GM12878 (cell line): ENCODE measurements around the gene VSIG8. TPM values are rescaled to one million over a fixed set of nuclear protein-coding genes. Genes with fewer than 3 reads are reported as not detected.

Source experiments
- ATAC-seq: fragments of 200-7000 bp; cut with Tn5 transposase; 3 replicates; pipeline ENCODE4 v1.9.1; 2020; ENCODE audit warnings: mild to moderate bottlenecking, moderate library complexity
- BruUV-seq: library from RNA; stranded (reverse); fragments of 400-500 nt; replicated peaks from 2 replicates; lab custom pipeline; 2021; lab: Mats Ljungman, UMichigan
- CTCF ChIA-PET: fragments of 300-600 bp; sonication (Branson Sonifier 250); formaldehyde crosslinking; extraction: SDS; loops from one replicate; lab custom pipeline; 2021; ENCODE audit warnings: inconsistent platforms; lab: Yijun Ruan, JAX
- POLR2A ChIA-PET: fragments of 350-600 bp; formaldehyde crosslinking; extraction: SDS; loops from one replicate; lab custom pipeline; 2021; ENCODE audit warnings: inconsistent platforms; lab: Charles Lee
- RAD21 ChIA-PET: fragments of 300-600 bp; sonication (Branson Sonifier 250); formaldehyde crosslinking; loops from one replicate; lab custom pipeline; 2023; ENCODE audit warnings: antibody characterized with exemption; ENCODE audit not compliant: unreplicated experiment; lab: Charles Lee
- SMC1A ChIA-PET: fragments of 300-600 bp; sonication (Branson Sonifier 250); formaldehyde crosslinking; loops from one replicate; lab custom pipeline; 2023; ENCODE audit not compliant: unreplicated experiment, uncharacterized antibody; lab: Charles Lee
- DNase-seq: peaks from one replicate; pipeline ENCODE4 v3.0.0-alpha.2; 2011; ENCODE audit warnings: low read depth, low spot score
- FAIRE-seq: peaks from 3 replicates; lab custom pipeline; 2011; peaks lifted over from hg19 to GRCh38; lab: Jason Lieb, UNC
- H2AFZ ChIP-seq: 2 replicates; pipeline ENCODE4 v1.6.0; 2011; ENCODE audit warnings: low read depth, low read length, control low read depth; ENCODE audit not compliant: control insufficient read depth
- H3K27ac ChIP-seq: 2 replicates; pipeline ENCODE4 v1.5.1; 2011; ENCODE audit warnings: control low read depth; ENCODE audit not compliant: control insufficient read depth, insufficient read depth
- H3K27me3 ChIP-seq, 2 experiments: replicated peaks in 1 of 2; 2 replicates each; pipeline versions ENCODE4 v1.6.0 to v1.6.1; 2011; ENCODE audit warnings: low read length in 1 of 2; ENCODE audit not compliant: control insufficient read depth in 2 of 2, insufficient read depth in 2 of 2
- H3K36me3 ChIP-seq, 2 experiments: 2 replicates each; pipeline ENCODE4 v1.5.1; 2011; ENCODE audit warnings: low read length in 1 of 2; ENCODE audit not compliant: control insufficient read depth in 2 of 2, insufficient read depth in 2 of 2
- H3K4me1 ChIP-seq: 2 replicates; pipeline ENCODE4 v1.6.1; 2011; ENCODE audit warnings: mild to moderate bottlenecking, low read length, moderate library complexity, mixed read lengths; ENCODE audit not compliant: control insufficient read depth, insufficient read depth
- H3K4me2 ChIP-seq: 2 replicates; pipeline ENCODE4 v1.6.0; 2011; ENCODE audit warnings: control low read depth; ENCODE audit not compliant: control insufficient read depth, insufficient read depth
- H3K4me3 ChIP-seq: fragments of 200-600 bp; sonication (generic); 2 replicates; pipeline ENCODE4 v1.5.1; 2016
- H3K79me2 ChIP-seq: 2 replicates; pipeline ENCODE4 v1.6.0; 2011; ENCODE audit warnings: low read length; ENCODE audit not compliant: control insufficient read depth, insufficient read depth
- H3K9ac ChIP-seq: 2 replicates; pipeline ENCODE4 v1.8.0; 2011; ENCODE audit warnings: low read length, control low read depth, mixed read lengths; ENCODE audit not compliant: control insufficient read depth, insufficient read depth
- H3K9me3 ChIP-seq: replicated peaks from 3 replicates; pipeline ENCODE4 v1.5.1; 2011; ENCODE audit warnings: mild to moderate bottlenecking, low read length; ENCODE audit not compliant: control insufficient read depth, insufficient read depth
- H4K20me1 ChIP-seq: 2 replicates; pipeline ENCODE4 v1.6.0; 2011; ENCODE audit not compliant: control insufficient read depth, insufficient read depth
- BACH1 ChIP-seq: fragments of 450-650 bp; IDR thresholded peaks from 2 replicates; pipeline ENCODE4 v1.6.1; 2017; ENCODE audit warnings: mild to moderate bottlenecking, borderline replicate concordance
- BCL11A ChIP-seq: IDR thresholded peaks from 2 replicates; pipeline ENCODE4 v1.6.1; 2011; ENCODE audit warnings: low read depth, low read length
- CREM ChIP-seq: IDR thresholded peaks from 2 replicates; pipeline ENCODE4 v1.6.1; 2014; ENCODE audit warnings: antibody characterized with exemption, low read depth
- ELK1 ChIP-seq: IDR thresholded peaks from 2 replicates; pipeline ENCODE4 v1.6.1; 2012; ENCODE audit warnings: low read depth, low read length, improper control_type of control experiment
- ETV6 ChIP-seq, 2 experiments: fragments of 450-650 bp in 1 of 2; IDR thresholded peaks in 1 of 2; conservative IDR thresholded peaks in 1 of 2; 2 replicates each; pipeline ENCODE4 v1.6.1; 2014; ENCODE audit warnings: antibody characterized with exemption in 1 of 2, borderline replicate concordance in 1 of 2, low read depth in 1 of 2, mild to moderate bottlenecking in 1 of 2, moderate library complexity in 1 of 2
- EZH2 ChIP-seq: IDR thresholded peaks from 2 replicates; pipeline ENCODE4 v1.6.1; 2012; ENCODE audit warnings: low read depth, mild to moderate bottlenecking, control low read depth, inconsistent platforms, low read length, borderline replicate concordance; ENCODE audit not compliant: control insufficient read depth
- GABPA ChIP-seq: IDR thresholded peaks from 2 replicates; pipeline ENCODE4 v1.6.1; 2014; ENCODE audit warnings: antibody characterized with exemption, low read depth, mild to moderate bottlenecking, inconsistent platforms
- HCFC1 ChIP-seq: fragments of 150-350 bp; IDR thresholded peaks from 2 replicates; pipeline ENCODE4 v1.6.1; 2014; ENCODE audit warnings: low read length
- HDGF ChIP-seq: fragments of 450-650 bp; IDR thresholded peaks from 2 replicates; pipeline ENCODE4 v1.6.1; 2016; ENCODE audit warnings: antibody characterized with exemption
- IKZF1 ChIP-seq: fragments of 450-650 bp; conservative IDR thresholded peaks from 2 replicates; pipeline ENCODE4 v1.6.1; 2017; ENCODE audit warnings: antibody characterized with exemption, mild to moderate bottlenecking
- KDM1A ChIP-seq: fragments of 200-600 bp; sonication (generic); IDR thresholded peaks from 2 replicates; pipeline ENCODE4 v1.6.1; 2016; ENCODE audit warnings: borderline replicate concordance
- MEF2B ChIP-seq: fragments of 450-650 bp; IDR thresholded peaks from 2 replicates; pipeline ENCODE4 v1.6.1; 2018; ENCODE audit warnings: mild to moderate bottlenecking, moderate library complexity; ENCODE audit not compliant: partially characterized antibody, poor library complexity, severe bottlenecking
- MTA2 ChIP-seq: fragments of 450-650 bp; IDR thresholded peaks from 2 replicates; pipeline ENCODE4 v1.6.1; 2016; ENCODE audit warnings: low read depth, mild to moderate bottlenecking, moderate library complexity
- MYC ChIP-seq: IDR thresholded peaks from 2 replicates; pipeline ENCODE4 v1.6.1; 2011; ENCODE audit warnings: mild to moderate bottlenecking, low read length, moderate library complexity, inconsistent platforms; ENCODE audit not compliant: insufficient read depth, insufficient replicate concordance, insufficient read length, severe bottlenecking
- NFIC ChIP-seq: IDR thresholded peaks from 2 replicates; pipeline ENCODE4 v1.6.1; 2012; ENCODE audit warnings: low read depth, mild to moderate bottlenecking, inconsistent platforms, low read length, moderate library complexity
- RELB ChIP-seq: fragments of 450-650 bp; IDR thresholded peaks from 2 replicates; pipeline ENCODE4 v1.6.1; 2017; ENCODE audit warnings: low read depth, mild to moderate bottlenecking, moderate library complexity
- SPI1 ChIP-seq: IDR thresholded peaks from 2 replicates; pipeline ENCODE4 v1.6.1; 2011; ENCODE audit warnings: low read depth, mild to moderate bottlenecking, low read length, moderate library complexity, borderline replicate concordance; ENCODE audit not compliant: insufficient read depth
- TAF1 ChIP-seq: IDR thresholded peaks from 2 replicates; pipeline ENCODE4 v1.6.1; 2011; ENCODE audit warnings: mild to moderate bottlenecking, low read depth, low read length, borderline replicate concordance
- WRNIP1 ChIP-seq: IDR thresholded peaks from 2 replicates; pipeline ENCODE4 v1.6.1; 2011; ENCODE audit warnings: low read depth, low read length, improper control_type of control experiment, borderline replicate concordance
- ZSCAN29 ChIP-seq: fragments of 450-650 bp; IDR thresholded peaks from 2 replicates; pipeline ENCODE4 v1.6.1; 2017; ENCODE audit warnings: mild to moderate bottlenecking, moderate library complexity
- WGBS: methylation state at CpG from one replicate; pipeline ENCODE4 v1.1.6; 2016; ENCODE audit warnings: low lambda C conversion rate; ENCODE audit not compliant: insufficient replicate concordance, insufficient coverage; ENCODE audit errors: missing lambda C conversion rate; 5-methylcytosine and 5-hydroxymethylcytosine counted together
- in situ Hi-C: fragments of 300-500 bp; cut with MboI; formaldehyde crosslinking; loops from 9 replicates; pipeline ENCODE4 v1.14.3; 2018; ENCODE audit warnings: mixed read lengths
- intact Hi-C: fragments of 100-400 bp; cut with micrococcal nuclease; formaldehyde crosslinking; loops from one replicate; pipeline ENCODE4 v1.14.2; 2022; ENCODE audit not compliant: unreplicated experiment
- polyA plus RNA-seq, 11 experiments: library from polyadenylated mRNA; depleted of rRNA in 4 of 11; unstranded in 6 of 11; stranded (reverse) in 5 of 11; fragments of >200 nt; fragmentation: Nextera tagmentation in 4 of 11; fragmentation: Illumina TruSeq in 1 of 11; extraction: Ambion mirVana in 4 of 11; extraction: Trizol in 1 of 11; gene quantifications; 1 replicate in 1 of 11; 2 replicates in 10 of 11; pipeline versions ENCODE4 v1.2.1 to v1.2.3, GENCODE V29; 2011 to 2016; ENCODE audit warnings: inconsistent platforms in 2 of 11, missing spikeins in 2 of 11, low read depth in 1 of 11
- total RNA-seq, 4 experiments: library from RNA; depleted of rRNA in 3 of 4; stranded (reverse); fragments of >200 nt in 3 of 4; fragmentation: Illumina TruSeq in 1 of 4; extraction: Trizol in 1 of 4; gene quantifications; 2 replicates each; pipeline versions ENCODE4 v1.2.1 to v1.2.3, GENCODE V29; 2013 to 2021

Gene VSIG8
- total and polyA plus RNA-seq, 10 of the 15 experiments (the other 5 are each of a cell fraction or from before 2014, with no cell fraction given), result not detected

- Histone ChIP-seq H3K4me1 (peaks cover 19% of the 10 kb centered on the region), H4K20me1 (no peaks in the 10 kb centered on the region), H3K4me2 (peak overlapping the region; percentile 75), H3K9ac (no peak overlapping the region), H3K27me3 (0 out of 4 replicates have a peak, but pooled peaks cover 0 to 2% of the 10 kb centered on the region in 2 experiments), H3K36me3 (no peaks in the 10 kb centered on the region), H3K27ac (peak overlapping the region; percentile 59), H3K9me3 (no peaks in the 10 kb centered on the region), H3K79me2 (no peaks in the 10 kb centered on the region), H3K4me3 (no peak overlapping the region), H2AFZ (peak overlapping the region; percentile 60)
- CTCF ChIA-PET, result interaction anchor here (0.6 to 14.8 kb wide), 24 partner anchors 10 to 758 kb away, joined by 3 to 476 read pairs (median 6); partner anchors contain the start of genes ACKR1, DUSP23, FCRL6 and SLAMF8
- peak; percentile 64 for FAIRE-seq
- RAD21 ChIA-PET, result interaction anchor here (0.6 to 7.6 kb wide), 23 partner anchors 9 to 677 kb away, joined by 3 to 153 read pairs (median 4); partner anchors contain the start of genes FCRL6, SLAMF8 and TAGLN2
- TSS peak; percentile 64 for BruUV-seq
- peak; percentile 94 for ATAC-seq
- POLR2A ChIA-PET, result interaction anchor here (0.7 to 3.2 kb wide), 6 partner anchors 34 to 90 kb away, joined by 3 to 25 read pairs (median 3); partner anchors contain the start of gene TAGLN2
- WGBS, result 0% methylated on average over 2 of the region's 2 CpGs
- SMC1A ChIA-PET, result interaction anchor here (0.6 to 12.2 kb wide), 22 partner anchors 10 to 1297 kb away, joined by 3 to 289 read pairs (median 5); partner anchors contain the start of genes CFAP45, DUSP23, FCRL6 and PIGM
- peak; percentile 67 for DNase-seq
- intact Hi-C loops, result loop anchor here (2.0 kb wide), 3 partner anchors 51 to 675 kb away; partner anchors contain the start of gene SLAMF8
- in situ Hi-C loops, result loop anchor here (5.0 kb wide), 1 partner anchor 93 kb away; no protein-coding TSS in a partner anchor
- TF ChIP-seq TAF1 (no peak), HDGF (no peak), ZSCAN29 (no peak), ETV6 (conservative IDR thresholded peaks at IDR 0.05 in 1 of 2, IDR thresholded peaks at IDR 0.05 in 1 of 2; ENCODE audit: borderline replicate concordance in 1 of 2, low read depth in 1 of 2) (peak in 1 of 2 experiments; percentile 90; a peak in 2 of 4 replicates), WRNIP1 (no peak), MEF2B (peak; percentile 27), NFIC (peak; percentile 56; the same call in 1 of the 2 replicates), MYC (no peak), KDM1A (no peak), IKZF1 (peak; percentile 81), EZH2 (no peak), BCL11A (peak; percentile 89), HCFC1 (no peak), MTA2 (peak; percentile 91), GABPA (peak; percentile 53; the same call in 1 of the 2 replicates), RELB (peak; percentile 52; the same call in 1 of the 2 replicates), BACH1 (no peak), CREM (0 out of 2 replicates have a peak, but pooled peaks have one; percentile 5), SPI1 (peak; percentile 94), ELK1 (no peak)
Observed at GRCh38 chr1:159889821-159890252, 27.4 kb upstream of the VSIG8 start.
